SK-N-SH (cell line): ENCODE results near the gene ACOXL. TPM values are rescaled to one million over a fixed set of nuclear protein-coding genes. Genes with fewer than 3 reads are reported as not detected.

ENCODE experiments used
- CTCF ChIA-PET: fragments of 300-600, 350-600 bp; formaldehyde crosslinking; extraction: SDS; loops from one replicate; lab custom pipeline; 2021; lab: Yijun Ruan, JAX
- POLR2A ChIA-PET: fragments of 350-600 bp; sonication (Branson Sonifier 250); formaldehyde crosslinking; extraction: SDS; loops from one replicate; lab custom pipeline; 2020; ENCODE audit warnings: antibody characterized with exemption, inconsistent platforms; lab: Yijun Ruan, JAX
- DNase-seq: peaks from one replicate; pipeline ENCODE4 v3.0.0; 2012
- H2AFZ ChIP-seq: fragments of 200-600 bp; sonication (generic); 2 replicates; pipeline ENCODE4 v1.8.1; 2016; ENCODE audit warnings: antibody characterized with exemption, mild to moderate bottlenecking, low read depth
- H3F3A ChIP-seq: fragments of 200-600 bp; sonication (generic); replicated peaks from 2 replicates; pipeline ENCODE3; 2016; ENCODE audit warnings: antibody characterized with exemption, mild to moderate bottlenecking; ENCODE audit not compliant: insufficient read depth
- H3K27ac ChIP-seq, 2 experiments: fragments of 200-500 bp in 1 of 2; fragments of 200-600 bp in 1 of 2; sonication (Bioruptor generic) in 1 of 2; sonication (generic), shearing (Covaris generic) in 1 of 2; 2 replicates each; pipeline versions ENCODE4 v1.5.1 to v1.6.1; 2014 to 2016; ENCODE audit warnings: low read depth in 2 of 2, inconsistent platforms in 1 of 2, low read length in 1 of 2, mild to moderate bottlenecking in 1 of 2, mixed read lengths in 1 of 2
- H3K27me3 ChIP-seq: fragments of 200-600 bp; sonication (generic), shearing (Covaris generic); 2 replicates; pipeline ENCODE4 v1.6.1; 2016; ENCODE audit warnings: mixed run types; ENCODE audit not compliant: insufficient read depth
- H3K36me3 ChIP-seq, 2 experiments: fragments of 200-500 bp in 1 of 2; fragments of 200-600 bp in 1 of 2; sonication (Bioruptor generic) in 1 of 2; sonication (generic) in 1 of 2; replicated peaks in 1 of 2; 2 replicates each; pipeline versions ENCODE3 to v1.5.1; 2014 to 2016; ENCODE audit warnings: low read length in 1 of 2, mild to moderate bottlenecking in 1 of 2; ENCODE audit not compliant: insufficient read depth in 2 of 2, control insufficient read depth in 1 of 2
- H3K4me1 ChIP-seq, 2 experiments: fragments of 200-500 bp in 1 of 2; fragments of 200-600 bp in 1 of 2; sonication (Bioruptor generic) in 1 of 2; sonication (generic), shearing (Covaris generic) in 1 of 2; 2 replicates each; pipeline versions ENCODE4 v1.5.1 to v1.6.1; 2014 to 2016; ENCODE audit warnings: low read depth in 1 of 2, low read length in 1 of 2, mixed run types in 1 of 2; ENCODE audit not compliant: insufficient read depth in 2 of 2, control insufficient read depth in 1 of 2
- H3K4me2 ChIP-seq: fragments of 200-600 bp; sonication (generic), shearing (Covaris generic); 2 replicates; pipeline ENCODE4 v1.6.1; 2017; ENCODE audit warnings: mixed run types
- H3K4me3 ChIP-seq, 2 experiments: fragments of 200-500 bp in 1 of 2; fragments of 200-600 bp in 1 of 2; sonication (Bioruptor generic) in 1 of 2; sonication (generic), shearing (Covaris generic) in 1 of 2; 2 replicates each; pipeline versions ENCODE4 v1.5.1 to v1.8.1; 2014 to 2016; ENCODE audit warnings: low read depth in 2 of 2, inconsistent platforms in 1 of 2, low read length in 1 of 2, mild to moderate bottlenecking in 1 of 2, mixed read lengths in 1 of 2, moderate library complexity in 1 of 2
- H3K79me2 ChIP-seq: fragments of 200-600 bp; sonication (generic); 2 replicates; pipeline ENCODE4 v1.8.1; 2017; ENCODE audit warnings: mild to moderate bottlenecking; ENCODE audit not compliant: insufficient read depth
- H3K9ac ChIP-seq: fragments of 200-600 bp; sonication (generic); 2 replicates; pipeline ENCODE4 v1.6.1; 2017; ENCODE audit warnings: mixed run types
- H3K9me2 ChIP-seq: fragments of 200-600 bp; sonication (generic); 2 replicates; pipeline ENCODE4 v1.6.1; 2017; ENCODE audit warnings: mixed run types
- H3K9me3 ChIP-seq: fragments of 200-600 bp; sonication (generic); 2 replicates; pipeline ENCODE4 v1.6.1; 2017; ENCODE audit warnings: mixed run types, mild to moderate bottlenecking, moderate library complexity
- H4K20me1 ChIP-seq: fragments of 200-600 bp; sonication (generic); 2 replicates; pipeline ENCODE4 v1.6.1; 2017; ENCODE audit warnings: mild to moderate bottlenecking, mixed run types; ENCODE audit not compliant: insufficient read depth
- CHD2 ChIP-seq: fragments of 150-350 bp; IDR thresholded peaks from 2 replicates; pipeline ENCODE4 v1.6.1; 2018; ENCODE audit warnings: low read length; ENCODE audit not compliant: partially characterized antibody
- EP300 ChIP-seq, 2 experiments: IDR thresholded peaks; 2 replicates each; pipeline versions ENCODE4 v1.4.0 to v1.6.1; 2012; ENCODE audit warnings: borderline replicate concordance in 1 of 2, low read depth in 1 of 2, low read length in 1 of 2
- FOXJ3 ChIP-seq: sonication (generic); formaldehyde crosslinking; IDR thresholded peaks from 2 replicates; pipeline ENCODE4 v1.5.1; 2020; ENCODE audit warnings: mild to moderate bottlenecking, missing genetic modification reagents
- FOXM1 ChIP-seq: IDR thresholded peaks from 2 replicates; pipeline ENCODE4 v1.4.0; 2012; ENCODE audit warnings: low read depth, mild to moderate bottlenecking
- GABPA ChIP-seq: IDR thresholded peaks from 2 replicates; pipeline ENCODE4 v1.4.0; 2012; ENCODE audit warnings: low read depth, mild to moderate bottlenecking
- GATA2 ChIP-seq: sonication (generic); formaldehyde crosslinking; IDR thresholded peaks from 2 replicates; pipeline ENCODE4 v1.5.0; 2020; ENCODE audit warnings: mild to moderate bottlenecking, missing genetic modification reagents
- MEF2A ChIP-seq: IDR thresholded peaks from 2 replicates; pipeline ENCODE4 v1.4.0; 2012; ENCODE audit warnings: low read depth, borderline replicate concordance
- NFIC ChIP-seq: IDR thresholded peaks from 2 replicates; pipeline ENCODE4 v1.4.0; 2012; ENCODE audit warnings: borderline replicate concordance
- POLR2AphosphoS5 ChIP-seq: IDR thresholded peaks from 2 replicates; pipeline ENCODE4 v1.6.1; 2012; ENCODE audit warnings: low read depth, low read length
- TAF1 ChIP-seq: IDR thresholded peaks from 2 replicates; pipeline ENCODE4 v1.6.1; 2012; ENCODE audit warnings: low read depth, mild to moderate bottlenecking, low read length, moderate library complexity, borderline replicate concordance
- TCF12 ChIP-seq: IDR thresholded peaks from 2 replicates; pipeline ENCODE4 v1.4.0; 2012
- TEAD4 ChIP-seq: IDR thresholded peaks from 2 replicates; pipeline ENCODE4 v1.4.0; 2012; ENCODE audit warnings: mild to moderate bottlenecking, borderline replicate concordance; ENCODE audit not compliant: insufficient read depth
- YY1 ChIP-seq: IDR thresholded peaks from 2 replicates; pipeline ENCODE4 v1.4.0; 2012; ENCODE audit warnings: low read depth, mild to moderate bottlenecking
- WGBS: methylation state at CpG from one replicate; pipeline ENCODE4 v1.1.6; 2017; ENCODE audit warnings: low lambda C conversion rate; 5-methylcytosine and 5-hydroxymethylcytosine counted together
- polyA plus RNA-seq, 3 experiments: library from polyadenylated mRNA; depleted of rRNA; stranded (reverse); fragments of >200 nt; gene quantifications; 2 replicates each; pipeline ENCODE4 v1.2.3, GENCODE V29; 2012
- TF ChIP-seq, protein P1 (sequence below): IDR thresholded peaks from 2 replicates; pipeline ENCODE4 v1.6.1; 2012; ENCODE audit warnings: mild to moderate bottlenecking, low read depth, low read length, moderate library complexity
- TF ChIP-seq, protein P2 (sequence below): IDR thresholded peaks from 2 replicates; pipeline ENCODE4 v1.4.0; 2012; ENCODE audit warnings: low read depth, borderline replicate concordance
- TF ChIP-seq, protein P3 (sequence below): IDR thresholded peaks from 2 replicates; pipeline ENCODE4; 2012
- TF ChIP-seq, protein P4 (sequence below): IDR thresholded peaks from 2 replicates; pipeline ENCODE4 v1.4.0; 2012; ENCODE audit warnings: low read depth, borderline replicate concordance
- TF ChIP-seq, protein P5 (sequence below): fragments of 150-350 bp; IDR thresholded peaks from 2 replicates; pipeline ENCODE4 v1.6.1; 2016; ENCODE audit warnings: mild to moderate bottlenecking, low read depth, low read length
- TF ChIP-seq, protein P6 (sequence below): fragments of 200-600 bp; sonication (generic); IDR thresholded peaks from 2 replicates; pipeline ENCODE4 v1.6.1; 2017; ENCODE audit warnings: antibody characterized with exemption, mild to moderate bottlenecking, moderate library complexity

Gene ACOXL
- polyA plus RNA-seq, 1 of the 3 experiments (the other 2 are of a cell fraction): not detected

DNA sequence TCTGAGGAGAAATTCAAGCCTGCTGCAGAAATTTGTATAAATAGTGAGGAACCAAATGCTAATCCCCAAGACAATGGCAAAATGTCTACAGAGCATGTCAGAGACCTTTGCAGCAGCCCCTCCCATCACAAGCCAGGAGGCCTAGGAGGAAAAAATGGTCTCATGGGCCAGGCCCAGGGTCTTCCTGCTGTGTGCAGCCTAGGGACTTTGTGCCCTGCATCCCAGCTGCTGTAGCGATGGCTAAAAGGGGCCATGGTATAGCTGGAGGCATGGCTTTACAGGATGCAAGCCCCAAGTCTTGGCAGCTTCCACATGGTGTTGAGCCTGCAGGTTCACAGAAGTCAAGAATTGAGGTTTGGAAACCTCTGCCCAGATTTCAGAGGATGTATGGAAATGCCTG is 197.2 kb downstream of the ACOXL start:
- CTCF ChIA-PET: no interaction called here
- Histone ChIP-seq H3K4me3 (no peak overlapping the region), H3K27me3 (no peaks in the 10 kb centered on the region), H3F3A (no peaks in the 10 kb centered on the region), H3K4me1 (no peaks in the 10 kb centered on the region), H3K9me3 (no peaks in the 10 kb centered on the region), H3K9ac (no peak overlapping the region), H2AFZ (no peak overlapping the region), H4K20me1 (no peaks in the 10 kb centered on the region), H3K27ac (no peak overlapping the region), H3K79me2 (no peaks in the 10 kb centered on the region), H3K36me3 (no peaks in the 10 kb centered on the region), H3K4me2 (no peak overlapping the region), H3K9me2 (no peaks in the 10 kb centered on the region)
- no CpG with 5 or more reads among the region's 1 CpG for WGBS
- DNase-seq: no peak
- POLR2A ChIA-PET: no interaction called here
- TF ChIP-seq, protein P1, sequence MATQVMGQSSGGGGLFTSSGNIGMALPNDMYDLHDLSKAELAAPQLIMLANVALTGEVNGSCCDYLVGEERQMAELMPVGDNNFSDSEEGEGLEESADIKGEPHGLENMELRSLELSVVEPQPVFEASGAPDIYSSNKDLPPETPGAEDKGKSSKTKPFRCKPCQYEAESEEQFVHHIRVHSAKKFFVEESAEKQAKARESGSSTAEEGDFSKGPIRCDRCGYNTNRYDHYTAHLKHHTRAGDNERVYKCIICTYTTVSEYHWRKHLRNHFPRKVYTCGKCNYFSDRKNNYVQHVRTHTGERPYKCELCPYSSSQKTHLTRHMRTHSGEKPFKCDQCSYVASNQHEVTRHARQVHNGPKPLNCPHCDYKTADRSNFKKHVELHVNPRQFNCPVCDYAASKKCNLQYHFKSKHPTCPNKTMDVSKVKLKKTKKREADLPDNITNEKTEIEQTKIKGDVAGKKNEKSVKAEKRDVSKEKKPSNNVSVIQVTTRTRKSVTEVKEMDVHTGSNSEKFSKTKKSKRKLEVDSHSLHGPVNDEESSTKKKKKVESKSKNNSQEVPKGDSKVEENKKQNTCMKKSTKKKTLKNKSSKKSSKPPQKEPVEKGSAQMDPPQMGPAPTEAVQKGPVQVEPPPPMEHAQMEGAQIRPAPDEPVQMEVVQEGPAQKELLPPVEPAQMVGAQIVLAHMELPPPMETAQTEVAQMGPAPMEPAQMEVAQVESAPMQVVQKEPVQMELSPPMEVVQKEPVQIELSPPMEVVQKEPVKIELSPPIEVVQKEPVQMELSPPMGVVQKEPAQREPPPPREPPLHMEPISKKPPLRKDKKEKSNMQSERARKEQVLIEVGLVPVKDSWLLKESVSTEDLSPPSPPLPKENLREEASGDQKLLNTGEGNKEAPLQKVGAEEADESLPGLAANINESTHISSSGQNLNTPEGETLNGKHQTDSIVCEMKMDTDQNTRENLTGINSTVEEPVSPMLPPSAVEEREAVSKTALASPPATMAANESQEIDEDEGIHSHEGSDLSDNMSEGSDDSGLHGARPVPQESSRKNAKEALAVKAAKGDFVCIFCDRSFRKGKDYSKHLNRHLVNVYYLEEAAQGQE: no peak
- no peak for TF ChIP-seq FOXJ3 (CRISPR knock-in tag)
- TF ChIP-seq, protein P2, sequence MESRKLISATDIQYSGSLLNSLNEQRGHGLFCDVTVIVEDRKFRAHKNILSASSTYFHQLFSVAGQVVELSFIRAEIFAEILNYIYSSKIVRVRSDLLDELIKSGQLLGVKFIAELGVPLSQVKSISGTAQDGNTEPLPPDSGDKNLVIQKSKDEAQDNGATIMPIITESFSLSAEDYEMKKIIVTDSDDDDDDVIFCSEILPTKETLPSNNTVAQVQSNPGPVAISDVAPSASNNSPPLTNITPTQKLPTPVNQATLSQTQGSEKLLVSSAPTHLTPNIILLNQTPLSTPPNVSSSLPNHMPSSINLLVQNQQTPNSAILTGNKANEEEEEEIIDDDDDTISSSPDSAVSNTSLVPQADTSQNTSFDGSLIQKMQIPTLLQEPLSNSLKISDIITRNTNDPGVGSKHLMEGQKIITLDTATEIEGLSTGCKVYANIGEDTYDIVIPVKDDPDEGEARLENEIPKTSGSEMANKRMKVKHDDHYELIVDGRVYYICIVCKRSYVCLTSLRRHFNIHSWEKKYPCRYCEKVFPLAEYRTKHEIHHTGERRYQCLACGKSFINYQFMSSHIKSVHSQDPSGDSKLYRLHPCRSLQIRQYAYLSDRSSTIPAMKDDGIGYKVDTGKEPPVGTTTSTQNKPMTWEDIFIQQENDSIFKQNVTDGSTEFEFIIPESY: no peak
- TF ChIP-seq EP300 (IDR thresholded peaks at IDR 0.05; ENCODE audit: borderline replicate concordance in 1 of 2, low read depth in 1 of 2, low read length in 1 of 2): no peak
- TF ChIP-seq, protein P3, sequence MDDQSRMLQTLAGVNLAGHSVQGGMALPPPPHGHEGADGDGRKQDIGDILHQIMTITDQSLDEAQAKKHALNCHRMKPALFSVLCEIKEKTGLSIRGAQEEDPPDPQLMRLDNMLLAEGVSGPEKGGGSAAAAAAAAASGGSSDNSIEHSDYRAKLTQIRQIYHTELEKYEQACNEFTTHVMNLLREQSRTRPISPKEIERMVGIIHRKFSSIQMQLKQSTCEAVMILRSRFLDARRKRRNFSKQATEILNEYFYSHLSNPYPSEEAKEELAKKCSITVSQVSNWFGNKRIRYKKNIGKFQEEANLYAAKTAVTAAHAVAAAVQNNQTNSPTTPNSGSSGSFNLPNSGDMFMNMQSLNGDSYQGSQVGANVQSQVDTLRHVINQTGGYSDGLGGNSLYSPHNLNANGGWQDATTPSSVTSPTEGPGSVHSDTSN: no peak
- no peak for TF ChIP-seq FOXM1
- no peak for TF ChIP-seq GABPA
- no peak for TF ChIP-seq POLR2AphosphoS5
- TF ChIP-seq TCF12: no peak
- TF ChIP-seq, protein P4, sequence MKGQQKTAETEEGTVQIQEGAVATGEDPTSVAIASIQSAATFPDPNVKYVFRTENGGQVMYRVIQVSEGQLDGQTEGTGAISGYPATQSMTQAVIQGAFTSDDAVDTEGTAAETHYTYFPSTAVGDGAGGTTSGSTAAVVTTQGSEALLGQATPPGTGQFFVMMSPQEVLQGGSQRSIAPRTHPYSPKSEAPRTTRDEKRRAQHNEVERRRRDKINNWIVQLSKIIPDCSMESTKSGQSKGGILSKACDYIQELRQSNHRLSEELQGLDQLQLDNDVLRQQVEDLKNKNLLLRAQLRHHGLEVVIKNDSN: no peak
- no peak for TF ChIP-seq TAF1
- TF ChIP-seq, protein P5, sequence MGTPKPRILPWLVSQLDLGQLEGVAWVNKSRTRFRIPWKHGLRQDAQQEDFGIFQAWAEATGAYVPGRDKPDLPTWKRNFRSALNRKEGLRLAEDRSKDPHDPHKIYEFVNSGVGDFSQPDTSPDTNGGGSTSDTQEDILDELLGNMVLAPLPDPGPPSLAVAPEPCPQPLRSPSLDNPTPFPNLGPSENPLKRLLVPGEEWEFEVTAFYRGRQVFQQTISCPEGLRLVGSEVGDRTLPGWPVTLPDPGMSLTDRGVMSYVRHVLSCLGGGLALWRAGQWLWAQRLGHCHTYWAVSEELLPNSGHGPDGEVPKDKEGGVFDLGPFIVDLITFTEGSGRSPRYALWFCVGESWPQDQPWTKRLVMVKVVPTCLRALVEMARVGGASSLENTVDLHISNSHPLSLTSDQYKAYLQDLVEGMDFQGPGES: no peak
- TF ChIP-seq, protein P6, sequence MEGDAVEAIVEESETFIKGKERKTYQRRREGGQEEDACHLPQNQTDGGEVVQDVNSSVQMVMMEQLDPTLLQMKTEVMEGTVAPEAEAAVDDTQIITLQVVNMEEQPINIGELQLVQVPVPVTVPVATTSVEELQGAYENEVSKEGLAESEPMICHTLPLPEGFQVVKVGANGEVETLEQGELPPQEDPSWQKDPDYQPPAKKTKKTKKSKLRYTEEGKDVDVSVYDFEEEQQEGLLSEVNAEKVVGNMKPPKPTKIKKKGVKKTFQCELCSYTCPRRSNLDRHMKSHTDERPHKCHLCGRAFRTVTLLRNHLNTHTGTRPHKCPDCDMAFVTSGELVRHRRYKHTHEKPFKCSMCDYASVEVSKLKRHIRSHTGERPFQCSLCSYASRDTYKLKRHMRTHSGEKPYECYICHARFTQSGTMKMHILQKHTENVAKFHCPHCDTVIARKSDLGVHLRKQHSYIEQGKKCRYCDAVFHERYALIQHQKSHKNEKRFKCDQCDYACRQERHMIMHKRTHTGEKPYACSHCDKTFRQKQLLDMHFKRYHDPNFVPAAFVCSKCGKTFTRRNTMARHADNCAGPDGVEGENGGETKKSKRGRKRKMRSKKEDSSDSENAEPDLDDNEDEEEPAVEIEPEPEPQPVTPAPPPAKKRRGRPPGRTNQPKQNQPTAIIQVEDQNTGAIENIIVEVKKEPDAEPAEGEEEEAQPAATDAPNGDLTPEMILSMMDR: no peak
- no peak for TF ChIP-seq TEAD4
- no peak for TF ChIP-seq CHD2
- TF ChIP-seq MEF2A: no peak
- no peak for TF ChIP-seq YY1
- TF ChIP-seq NFIC: no peak
- no peak for TF ChIP-seq GATA2 (CRISPR knock-in tag)
- TF ChIP-seq, all 33 proteins: peak for 0
